ENCODE results near the gene OPN3. TPM values are rescaled to one million over a fixed set of nuclear protein-coding genes. Genes with fewer than 3 reads are reported as not detected.

The OPN3 gene
- total RNA-seq, 1 experiment from 2014 or later = 10.0 TPM

- DNase-seq = no peak
- Histone ChIP-seq H2BK120ac (ENCODE audit: low read depth, low read length, poor library complexity, severe bottlenecking) (no peak overlapping the region), H3K14ac (ENCODE audit: insufficient read depth, low read length) (no peak overlapping the region), H3K56ac (ENCODE audit: insufficient read length, low read depth, low read length) (no peak overlapping the region), H3T11ph (ENCODE audit: low read length) (no peak overlapping the region), H3K18ac (ENCODE audit: insufficient read length, low read depth, low read length) (no peak overlapping the region), H3K27ac (ENCODE audit: insufficient read length, low read depth, low read length) (no peak overlapping the region), H4K5ac (ENCODE audit: insufficient read length, low read depth, low read length) (no peak overlapping the region), H2BK5ac (ENCODE audit: insufficient read length, low read length) (no peak overlapping the region), H2AK5ac (ENCODE audit: insufficient read length, low read length) (no peak overlapping the region), H4K91ac (ENCODE audit: insufficient read length, low read depth, low read length) (no peak overlapping the region), H3K79me2 (ENCODE audit: insufficient read depth, low read length) (no peaks in the 10 kb centered on the region), H4K20me1 (ENCODE audit: control insufficient read depth, insufficient read depth, insufficient read length) (no peaks in the 10 kb centered on the region), H3K23me2 (ENCODE audit: insufficient read length, low read depth, low read length, poor library complexity, severe bottlenecking) (no peaks in the 10 kb centered on the region), H4K8ac (replicated peaks; ENCODE audit: insufficient read length, low read depth, low read length) (no peak overlapping the region), H2AFZ (ENCODE audit: low read length) (no peak overlapping the region), H3K4ac (ENCODE audit: low read depth, low read length) (no peak overlapping the region), H2BK20ac (ENCODE audit: low read depth, low read length, poor library complexity, severe bottlenecking) (no peak overlapping the region), H2BK15ac (ENCODE audit: low read depth, low read length) (no peak overlapping the region), H3K4me1 (ENCODE audit: insufficient read depth, low read length) (no peaks in the 10 kb centered on the region), H3K4me2 (ENCODE audit: insufficient read depth, insufficient read length, low read length) (no peak overlapping the region), H3K9ac (ENCODE audit: extremely low read depth, insufficient read length, low read length) (no peak overlapping the region), H3K23ac (ENCODE audit: insufficient read length, low read depth, low read length) (no peak overlapping the region), H3K9me3 (ENCODE audit: control insufficient read depth, low read depth, low read length) (no peaks in the 10 kb centered on the region), H3K27me3 (ENCODE audit: insufficient read depth, low read length) (no peaks in the 10 kb centered on the region), H3K79me1 (ENCODE audit: insufficient read depth, low read depth, low read length, poor library complexity, severe bottlenecking) (no peaks in the 10 kb centered on the region), H2BK12ac (ENCODE audit: insufficient read length, low read depth, low read length) (no peak overlapping the region)
- no CpG with 5 or more reads among the region's 2 CpGs for WGBS (ENCODE audit: extremely low coverage, insufficient read length, low lambda C conversion rate)
- no peak overlapping the region for H3K27ac Mint-ChIP-seq
- no peak for TF ChIP-seq CTCF (conservative IDR thresholded peaks at IDR 0.05)
- H3K36me3 Mint-ChIP-seq (ENCODE audit: insufficient read depth in 1 of 3, low read depth in 3 of 3) = no peaks in the 10 kb centered on the region
- H3K9me3 Mint-ChIP-seq = peaks cover 2 to 4% of the 10 kb centered on the region in 2 experiments; a peak in 3 of 5 replicates
- no peaks in the 10 kb centered on the region; the same call in 1 of the 2 replicates for H3K27me3 Mint-ChIP-seq (ENCODE audit: low read depth)
- no peak overlapping the region for H3K4me3 Mint-ChIP-seq
- H3K4me1 Mint-ChIP-seq = no peaks in the 10 kb centered on the region
Observed at GRCh38 chr1:241569848-241570247, 70.3 kb downstream of the OPN3 start.

Data from H9 (cell line).